ENCODE data around the gene TRPC4AP.

DNA sequence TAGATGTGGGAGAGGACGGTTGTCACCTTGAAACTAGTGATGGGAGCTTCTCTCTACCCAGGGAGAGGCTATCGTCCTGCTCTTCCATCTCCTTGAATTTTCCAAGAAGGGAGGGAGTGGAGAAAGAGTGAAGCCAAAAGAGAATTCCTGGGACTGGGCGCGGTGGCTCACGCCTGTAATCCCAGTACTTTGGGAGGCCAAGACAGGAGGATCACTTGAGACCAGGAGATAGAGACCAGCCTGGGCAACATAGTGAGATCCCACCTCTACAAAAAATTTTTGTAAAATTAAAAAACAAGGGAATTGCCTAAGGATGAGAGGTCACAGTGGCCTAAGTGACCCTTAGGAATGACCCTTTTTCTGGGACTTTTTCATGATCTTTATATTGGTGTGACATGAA is 128.1 kb downstream of the TRPC4AP start:
- TF ChIP-seq POLR2A (IDR thresholded peaks at IDR 0.05) (no peak), CTCF (IDR thresholded peaks at IDR 0.05) (no peak)
